ENCODE results near the gene TMX3. TPM values are rescaled to one million over a fixed set of nuclear protein-coding genes. Genes with fewer than 3 reads are reported as not detected.

TMX3 gene
- total RNA-seq, 1 donor from 2014 or later = 56.4 TPM

GRCh38 chr18:68696937-68697336, 18.0 kb downstream of the TMX3 start:
- no peak for DNase-seq
- Histone ChIP-seq H3K4me3 (no peak overlapping the region), H3K27ac (no peak overlapping the region), H3K36me3 (peaks cover 53% of the 10 kb centered on the region), H3K4me1 (no peaks in the 10 kb centered on the region), H3K27me3 (no peaks in the 10 kb centered on the region), H3K9me3 (no peaks in the 10 kb centered on the region)
- no peak for TF ChIP-seq CTCF (IDR thresholded peaks at IDR 0.05)
- intact Hi-C loops (cut with DNase I) = no loop called here
- no peak for ATAC-seq

GRCh38 chr18:68694316-68694715, 20.6 kb downstream of the TMX3 start:
- peaks cover 73% of the 10 kb centered on the region for H3K36me3 ChIP-seq
- H3K27me3 ChIP-seq = no peaks in the 10 kb centered on the region
- no peaks in the 10 kb centered on the region for H3K4me1 ChIP-seq
- no peak for TF ChIP-seq CTCF (IDR thresholded peaks at IDR 0.05)
- H3K4me3 ChIP-seq = no peak overlapping the region
- H3K27ac ChIP-seq = no peak overlapping the region
- ATAC-seq = no peak
- no peak for DNase-seq
- no peaks in the 10 kb centered on the region for H3K9me3 ChIP-seq
- intact Hi-C loops (cut with DNase I) = no loop called here

GRCh38 chr18:68693091-68693815, 21.7 kb downstream of the TMX3 start:
- DNase-seq (no peak), ATAC-seq (peak; percentile 38)
- Histone ChIP-seq H3K36me3 (peaks cover 84% of the 10 kb centered on the region), H3K4me3 (no peak overlapping the region), H3K9me3 (no peaks in the 10 kb centered on the region), H3K4me1 (no peaks in the 10 kb centered on the region), H3K27ac (no peak overlapping the region), H3K27me3 (no peaks in the 10 kb centered on the region)
- intact Hi-C loops (cut with DNase I) = no loop called here
- TF ChIP-seq CTCF (IDR thresholded peaks at IDR 0.05) = no peak

GRCh38 chr18:68679528-68679927, 35.4 kb downstream of the TMX3 start:
- peak; percentile 20 for ATAC-seq
- DNase-seq = no peak

GRCh38 chr18:68676913-68677312, 38.0 kb downstream of the TMX3 start:
- Histone ChIP-seq H3K4me1 (peaks cover 4% of the 10 kb centered on the region), H3K4me3 (no peak overlapping the region), H3K27ac (no peak overlapping the region), H3K36me3 (peaks cover 72% of the 10 kb centered on the region), H3K9me3 (no peaks in the 10 kb centered on the region), H3K27me3 (no peaks in the 10 kb centered on the region)
- no peak for DNase-seq
- ATAC-seq = no peak
- intact Hi-C loops (cut with DNase I) = no loop called here
- TF ChIP-seq CTCF (IDR thresholded peaks at IDR 0.05) = no peak

More at GRCh38 chr18:68679528-68679927, 35.4 kb downstream of the TMX3 start:
- Histone ChIP-seq H3K4me1 (peaks cover 4% of the 10 kb centered on the region), H3K9me3 (no peaks in the 10 kb centered on the region), H3K27ac (no peak overlapping the region), H3K4me3 (no peak overlapping the region), H3K36me3 (peaks cover 91% of the 10 kb centered on the region), H3K27me3 (no peaks in the 10 kb centered on the region)
- intact Hi-C loops (cut with DNase I) = no loop called here
- TF ChIP-seq CTCF (IDR thresholded peaks at IDR 0.05) = no peak

All from upper lobe of right lung (tissue), 1 donor.